ENCODE measurements around the gene HLCS.

DNA sequence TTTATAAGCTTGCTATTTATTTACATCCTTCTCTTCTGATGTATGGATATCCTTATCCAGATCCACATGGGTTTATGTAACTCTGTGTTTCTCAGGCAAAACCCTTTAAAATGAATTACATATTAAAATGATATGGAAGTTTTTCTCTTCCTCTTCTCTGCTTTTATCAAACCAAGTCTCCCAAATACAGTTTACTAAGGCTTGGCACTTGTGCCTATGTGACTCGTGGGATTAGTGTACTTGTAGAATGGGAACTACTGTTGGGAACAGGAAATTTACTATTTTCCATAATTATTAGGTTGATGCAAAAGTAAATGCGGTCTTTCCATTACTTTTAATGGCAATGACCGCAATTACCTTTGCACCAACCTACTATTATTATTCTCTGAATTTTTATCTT is 252.7 kb downstream of the HLCS start:
- TF ChIP-seq NR2C2 (IDR thresholded peaks at IDR 0.05; ENCODE audit: borderline replicate concordance, control insufficient read depth, insufficient read length, low read depth) (no peak), EP300 (IDR thresholded peaks at IDR 0.05; ENCODE audit: borderline replicate concordance in 1 of 2, control insufficient read depth in 1 of 2, low read depth in 2 of 2, low read length in 2 of 2) (no peak), TBL1XR1 (IDR thresholded peaks at IDR 0.05; ENCODE audit: low read depth, low read length) (no peak), LARP7 (IDR thresholded peaks at IDR 0.05) (no peak)

All from GM12878 (cell line).